Measurements from ENCODE around the gene UNC80.

Gene UNC80

GRCh38 chr2:209741953-209742352 is 29.7 kb upstream of the UNC80 start:
- Histone ChIP-seq H3K79me2 (ENCODE audit: insufficient read depth, low read length) (no peaks in the 10 kb centered on the region), H3K36me3 (ENCODE audit: low read length) (no peaks in the 10 kb centered on the region), H3K27ac (ENCODE audit: low read depth, low read length) (no peak overlapping the region), H2AFZ (ENCODE audit: low read depth, low read length, severe bottlenecking) (no peak overlapping the region), H3K9ac (ENCODE audit: low read length) (no peak overlapping the region), H3K9me2 (replicated peaks; ENCODE audit: insufficient read depth, low read length) (no peaks in the 10 kb centered on the region), H3K4me3 (ENCODE audit: insufficient read depth, low read length, poor library complexity, severe bottlenecking) (no peak overlapping the region), H3K4me2 (ENCODE audit: low read depth, low read length, poor library complexity, severe bottlenecking) (no peak overlapping the region), H3K27me3 (ENCODE audit: low read length) (no peaks in the 10 kb centered on the region), H3K9me3 (ENCODE audit: insufficient read depth, low read length) (no peaks in the 10 kb centered on the region), H4K20me1 (ENCODE audit: low read depth, low read length) (no peaks in the 10 kb centered on the region), H3F3A (ENCODE audit: insufficient read depth) (no peaks in the 10 kb centered on the region)
- no peak for TF ChIP-seq EZH2phosphoT487 (conservative IDR thresholded peaks at IDR 0.05; ENCODE audit: low read length)
- TF ChIP-seq, protein P1, sequence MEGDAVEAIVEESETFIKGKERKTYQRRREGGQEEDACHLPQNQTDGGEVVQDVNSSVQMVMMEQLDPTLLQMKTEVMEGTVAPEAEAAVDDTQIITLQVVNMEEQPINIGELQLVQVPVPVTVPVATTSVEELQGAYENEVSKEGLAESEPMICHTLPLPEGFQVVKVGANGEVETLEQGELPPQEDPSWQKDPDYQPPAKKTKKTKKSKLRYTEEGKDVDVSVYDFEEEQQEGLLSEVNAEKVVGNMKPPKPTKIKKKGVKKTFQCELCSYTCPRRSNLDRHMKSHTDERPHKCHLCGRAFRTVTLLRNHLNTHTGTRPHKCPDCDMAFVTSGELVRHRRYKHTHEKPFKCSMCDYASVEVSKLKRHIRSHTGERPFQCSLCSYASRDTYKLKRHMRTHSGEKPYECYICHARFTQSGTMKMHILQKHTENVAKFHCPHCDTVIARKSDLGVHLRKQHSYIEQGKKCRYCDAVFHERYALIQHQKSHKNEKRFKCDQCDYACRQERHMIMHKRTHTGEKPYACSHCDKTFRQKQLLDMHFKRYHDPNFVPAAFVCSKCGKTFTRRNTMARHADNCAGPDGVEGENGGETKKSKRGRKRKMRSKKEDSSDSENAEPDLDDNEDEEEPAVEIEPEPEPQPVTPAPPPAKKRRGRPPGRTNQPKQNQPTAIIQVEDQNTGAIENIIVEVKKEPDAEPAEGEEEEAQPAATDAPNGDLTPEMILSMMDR (IDR thresholded peaks at IDR 0.05; ENCODE audit: insufficient read depth, low read length, poor library complexity, severe bottlenecking) = no peak

GRCh38 chr2:209753020-209753419 is 18.6 kb upstream of the UNC80 start:
- Histone ChIP-seq H2AFZ (ENCODE audit: low read depth, low read length, severe bottlenecking) (no peak overlapping the region), H4K20me1 (ENCODE audit: low read depth, low read length) (no peaks in the 10 kb centered on the region), H3K4me3 (ENCODE audit: insufficient read depth, low read length, poor library complexity, severe bottlenecking) (no peak overlapping the region), H3K36me3 (ENCODE audit: low read length) (no peaks in the 10 kb centered on the region), H3K9me3 (ENCODE audit: insufficient read depth, low read length) (no peaks in the 10 kb centered on the region), H3K27me3 (ENCODE audit: low read length) (no peaks in the 10 kb centered on the region), H3K9me2 (replicated peaks; ENCODE audit: insufficient read depth, low read length) (no peaks in the 10 kb centered on the region), H3K79me2 (ENCODE audit: insufficient read depth, low read length) (no peaks in the 10 kb centered on the region), H3F3A (ENCODE audit: insufficient read depth) (no peaks in the 10 kb centered on the region), H3K27ac (ENCODE audit: low read depth, low read length) (no peak overlapping the region), H3K9ac (ENCODE audit: low read length) (no peak overlapping the region), H3K4me2 (ENCODE audit: low read depth, low read length, poor library complexity, severe bottlenecking) (no peak overlapping the region)
- TF ChIP-seq EZH2phosphoT487 (conservative IDR thresholded peaks at IDR 0.05; ENCODE audit: low read length) = no peak
- TF ChIP-seq, protein P1 (IDR thresholded peaks at IDR 0.05; ENCODE audit: insufficient read depth, low read length, poor library complexity, severe bottlenecking) = no peak

DNA sequence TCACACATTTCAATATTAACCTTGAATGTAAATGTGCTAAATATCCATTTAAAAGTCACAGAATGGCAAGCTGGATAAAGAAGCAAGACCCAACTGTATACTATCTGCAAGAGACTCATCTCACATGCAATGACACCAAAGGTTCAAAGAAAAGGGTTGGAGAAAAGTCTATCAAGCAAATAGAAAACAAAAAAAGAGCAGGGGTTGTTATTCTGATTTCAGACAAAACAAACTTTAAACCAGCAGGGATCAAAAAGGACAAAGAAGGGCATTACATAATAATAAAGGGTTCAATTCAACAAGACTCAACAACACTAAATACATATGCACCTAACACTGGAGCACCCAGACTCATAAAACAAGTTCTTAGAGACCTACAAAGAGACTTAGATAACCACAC is 14.5 kb upstream of the UNC80 start:
- no peak for TF ChIP-seq EZH2phosphoT487 (conservative IDR thresholded peaks at IDR 0.05; ENCODE audit: low read length)
- TF ChIP-seq, protein P1 (IDR thresholded peaks at IDR 0.05; ENCODE audit: insufficient read depth, low read length, poor library complexity, severe bottlenecking) = no peak
- no peaks in the 10 kb centered on the region for H4K20me1 ChIP-seq (ENCODE audit: low read depth, low read length)
- no peaks in the 10 kb centered on the region for H3F3A ChIP-seq (ENCODE audit: insufficient read depth)
- no peak overlapping the region for H3K9ac ChIP-seq (ENCODE audit: low read length)
- no peaks in the 10 kb centered on the region for H3K79me2 ChIP-seq (ENCODE audit: insufficient read depth, low read length)
- H3K36me3 ChIP-seq (ENCODE audit: low read length) = no peaks in the 10 kb centered on the region
- no peaks in the 10 kb centered on the region for H3K9me2 ChIP-seq (replicated peaks; ENCODE audit: insufficient read depth, low read length)
- no peak overlapping the region for H2AFZ ChIP-seq (ENCODE audit: low read depth, low read length, severe bottlenecking)
- no peaks in the 10 kb centered on the region for H3K27me3 ChIP-seq (ENCODE audit: low read length)
- no peaks in the 10 kb centered on the region for H3K9me3 ChIP-seq (ENCODE audit: insufficient read depth, low read length)
- no peak overlapping the region for H3K4me2 ChIP-seq (ENCODE audit: low read depth, low read length, poor library complexity, severe bottlenecking)
- no peak overlapping the region for H3K27ac ChIP-seq (ENCODE audit: low read depth, low read length)
- no peak overlapping the region for H3K4me3 ChIP-seq (ENCODE audit: insufficient read depth, low read length, poor library complexity, severe bottlenecking)

Measured in SU-DHL-6 (cell line).